GM12892 (cell line): ENCODE measurements around the gene SHC3.

Experiments
- POLR2A ChIP-seq: IDR thresholded peaks from 2 replicates; pipeline ENCODE4 v1.6.1; 2011; ENCODE audit warnings: low read depth, low read length, control low read depth
- POLR2AphosphoS5 ChIP-seq: IDR thresholded peaks from 2 replicates; pipeline ENCODE4 v1.6.1; 2011; ENCODE audit warnings: low read depth, low read length, control low read depth

GRCh38 chr9:88979021-88979420 is 199.6 kb downstream of the SHC3 start:
- TF ChIP-seq POLR2A, result no peak
- no peak for TF ChIP-seq POLR2AphosphoS5
